HepG2 (cell line): ENCODE data around the gene AMDHD1. TPM values are rescaled to one million over a fixed set of nuclear protein-coding genes. Genes with fewer than 3 reads are reported as not detected.

Source experiments
- ATF3 ChIP-seq: sonication (generic); formaldehyde crosslinking; IDR thresholded peaks from 2 replicates; pipeline ENCODE4 v1.4.0; 2020; ENCODE audit warnings: missing genetic modification reagents
- BCL3 ChIP-seq: sonication (generic); formaldehyde crosslinking; IDR thresholded peaks from 2 replicates; pipeline ENCODE4 v1.5.1; 2020; ENCODE audit warnings: mild to moderate bottlenecking, missing genetic modification reagents, moderate library complexity
- CBX1 ChIP-seq: IDR thresholded peaks from one replicate; pipeline ENCODE4 v1.6.1; 2016; ENCODE audit warnings: antibody characterized with exemption, low read depth
- EP300 ChIP-seq, 3 experiments: sonication (generic) in 1 of 3; formaldehyde crosslinking in 1 of 3; IDR thresholded peaks; 2 replicates each; pipeline versions ENCODE4 v1.5.1 to v1.6.1; 2011 to 2020; ENCODE audit warnings: low read depth in 2 of 3, low read length in 2 of 3, borderline replicate concordance in 1 of 3, improper control_type of control experiment in 1 of 3, mild to moderate bottlenecking in 1 of 3, missing genetic modification reagents in 1 of 3, moderate library complexity in 1 of 3
- FOXP4 ChIP-seq: sonication (generic); formaldehyde crosslinking; IDR thresholded peaks from 2 replicates; pipeline ENCODE4 v1.4.0; 2020; ENCODE audit warnings: missing genetic modification reagents
- JDP2 ChIP-seq: sonication (generic); formaldehyde crosslinking; IDR thresholded peaks from 2 replicates; pipeline ENCODE4 v1.8.1; 2022; ENCODE audit warnings: missing genetic modification reagents, borderline replicate concordance
- KAT7 ChIP-seq: IDR thresholded peaks from 2 replicates; pipeline ENCODE4 v1.6.1; 2018; ENCODE audit warnings: borderline replicate concordance, missing compliant biosample characterization
- MLLT10 ChIP-seq: sonication (generic); formaldehyde crosslinking; IDR thresholded peaks from 2 replicates; pipeline ENCODE4 v1.4.0; 2020; ENCODE audit warnings: missing genetic modification reagents
- PHF20 ChIP-seq: sonication (generic); formaldehyde crosslinking; IDR thresholded peaks from 2 replicates; pipeline ENCODE4 v1.5.0; 2020; ENCODE audit warnings: mild to moderate bottlenecking, missing genetic modification reagents
- RBM39 ChIP-seq: fragments of 200-400 bp; formaldehyde crosslinking; IDR thresholded peaks from one replicate; pipeline ENCODE4 v1.6.1; 2018; ENCODE audit warnings: antibody characterized with exemption, mild to moderate bottlenecking, low read depth, low read length; ENCODE audit not compliant: poor library complexity, severe bottlenecking
- TBX3 ChIP-seq: fragments of 450-650 bp; IDR thresholded peaks from 2 replicates; pipeline ENCODE4 v1.6.1; 2017; ENCODE audit warnings: antibody characterized with exemption, mild to moderate bottlenecking, inconsistent platforms, borderline replicate concordance
- UBTF ChIP-seq: sonication (generic); formaldehyde crosslinking; IDR thresholded peaks from 2 replicates; pipeline ENCODE4 v1.4.0; 2020; ENCODE audit warnings: mild to moderate bottlenecking, missing genetic modification reagents
- ZC3H13 ChIP-seq: sonication (generic); formaldehyde crosslinking; IDR thresholded peaks from 2 replicates; pipeline ENCODE4 v1.8.1; 2023; ENCODE audit warnings: mild to moderate bottlenecking, missing genetic modification reagents, moderate library complexity
- ZNF121 ChIP-seq: sonication (generic); formaldehyde crosslinking; IDR thresholded peaks from 2 replicates; pipeline ENCODE4 v1.5.0; 2020; ENCODE audit warnings: mild to moderate bottlenecking, missing genetic modification reagents
- ZNF274 ChIP-seq: sonication (generic); formaldehyde crosslinking; IDR thresholded peaks from 2 replicates; pipeline ENCODE4 v1.5.1; 2020; ENCODE audit warnings: mild to moderate bottlenecking, missing genetic modification reagents
- ZNF333 ChIP-seq: sonication (generic); formaldehyde crosslinking; IDR thresholded peaks from 2 replicates; pipeline ENCODE4 v1.4.0; 2020; ENCODE audit warnings: mild to moderate bottlenecking, missing genetic modification reagents, borderline replicate concordance
- ZNF354B ChIP-seq: sonication (generic); formaldehyde crosslinking; IDR thresholded peaks from 2 replicates; pipeline ENCODE4 v1.8.0; 2022; ENCODE audit warnings: mild to moderate bottlenecking, missing genetic modification reagents
- ZNF543 ChIP-seq: sonication (generic); formaldehyde crosslinking; IDR thresholded peaks from 2 replicates; pipeline ENCODE4 v1.4.0; 2020; ENCODE audit warnings: mild to moderate bottlenecking, missing genetic modification reagents
- ZNF704 ChIP-seq: sonication (generic); formaldehyde crosslinking; IDR thresholded peaks from 2 replicates; pipeline ENCODE4 v1.8.1; 2023; ENCODE audit warnings: mild to moderate bottlenecking, inconsistent platforms, moderate library complexity, missing genetic modification reagents, borderline replicate concordance
- ZNF768 ChIP-seq: sonication (generic); formaldehyde crosslinking; IDR thresholded peaks from 2 replicates; pipeline ENCODE4 v1.4.0; 2020; ENCODE audit warnings: missing genetic modification reagents
- ZNF773 ChIP-seq: sonication (generic); formaldehyde crosslinking; IDR thresholded peaks from 2 replicates; pipeline ENCODE4 v1.4.0; 2020; ENCODE audit warnings: missing genetic modification reagents, borderline replicate concordance
- ZNF883 ChIP-seq: sonication (generic); formaldehyde crosslinking; IDR thresholded peaks from 2 replicates; pipeline ENCODE4 v1.5.1; 2020; ENCODE audit warnings: mild to moderate bottlenecking, missing genetic modification reagents; ENCODE audit errors: not compliant biosample characterization
- polyA plus RNA-seq, 8 experiments: library from polyadenylated mRNA; depleted of rRNA in 3 of 8; stranded (reverse) in 7 of 8; unstranded in 1 of 8; fragments of >200 nt; fragmentation: Illumina TruSeq in 4 of 8; extraction: Trizol in 4 of 8; gene quantifications; 2 replicates each; pipeline versions ENCODE4 v1.2.1 to v1.2.3, GENCODE V29; 2011 to 2016; ENCODE audit warnings: low read depth in 4 of 8, missing spikeins in 1 of 8, mixed read lengths in 1 of 8; ENCODE audit not compliant: insufficient read depth in 1 of 8
- total RNA-seq, 5 experiments: library from RNA; depleted of rRNA; stranded (reverse); fragments of >200 nt; fragmentation: Illumina TruSeq; extraction: Trizol; gene quantifications; 2 replicates each; pipeline ENCODE4 v1.2.3, GENCODE V29; 2016; ENCODE audit warnings: low read depth in 1 of 5

The AMDHD1 gene
- total and polyA plus RNA-seq, 2 of the 13 experiments (the other 11 are each of a cell fraction or from before 2014, with no cell fraction given): 6.5 to 29.6 TPM

- TF ChIP-seq ZNF704 (CRISPR knock-in tag) (peak; percentile 90; the same call in 1 of the 2 replicates), ZNF768 (CRISPR knock-in tag) (peak; percentile 67; the same call in 1 of the 2 replicates), ZC3H13 (CRISPR knock-in tag) (peak; percentile 47), ZNF543 (CRISPR knock-in tag) (peak; percentile 57; the same call in 1 of the 2 replicates), TBX3 (no peak), ZNF354B (CRISPR knock-in tag) (peak; percentile 82; the same call in 1 of the 2 replicates), KAT7 (peak; percentile 69; the same call in 1 of the 2 replicates), FOXP4 (CRISPR knock-in tag) (no peak; the same call in 1 of the 2 replicates), EP300 (IDR thresholded peaks at IDR 0.05; ENCODE audit: low read depth in 2 of 2, low read length in 2 of 2) (no peak), EP300 (CRISPR knock-in tag; IDR thresholded peaks at IDR 0.05; ENCODE audit: borderline replicate concordance) (no peak), PHF20 (CRISPR knock-in tag) (no peak), ZNF274 (CRISPR knock-in tag) (no peak), CBX1 (peak; percentile 40), ZNF883 (CRISPR knock-in tag) (peak; percentile 35), ZNF333 (peak; percentile 59; the same call in 1 of the 2 replicates), UBTF (CRISPR knock-in tag) (peak; percentile 86; the same call in 1 of the 2 replicates), ZNF121 (0 out of 2 replicates have a peak, but pooled peaks have one; percentile 34), MLLT10 (CRISPR knock-in tag) (no peak), ATF3 (CRISPR knock-in tag) (peak; percentile 19; the same call in 1 of the 2 replicates), JDP2 (CRISPR knock-in tag) (no peak; the same call in 1 of the 2 replicates), RBM39 (peak; percentile 79), ZNF773 (CRISPR knock-in tag) (peak; percentile 19; the same call in 1 of the 2 replicates), BCL3 (CRISPR knock-in tag) (0 out of 2 replicates have a peak, but pooled peaks have one; percentile 56)
Observed at GRCh38 chr12:95943330-95943842, at the start of gene AMDHD1 (continued).
